Trophoblast cell (in vitro differentiated cells and primary cell): ENCODE measurements around the gene KCNMA1.

Experiments used
- DNase-seq, 2 donors: peaks; one replicate each; pipeline ENCODE4 v3.0.0-alpha.2; 2016
- H2AFZ ChIP-seq: 2 replicates; pipeline ENCODE4 v1.6.1; 2013; ENCODE audit warnings: low read length, moderate library complexity, mild to moderate bottlenecking; ENCODE audit not compliant: insufficient read depth, poor library complexity
- H2AK5ac ChIP-seq: 2 replicates; pipeline ENCODE4 v1.6.1; 2013; ENCODE audit warnings: mild to moderate bottlenecking, low read length
- H2BK120ac ChIP-seq: 2 replicates; pipeline ENCODE4 v1.6.1; 2013; ENCODE audit warnings: low read length, mild to moderate bottlenecking, moderate library complexity; ENCODE audit not compliant: insufficient read depth, poor library complexity
- H2BK12ac ChIP-seq: 2 replicates; pipeline ENCODE4 v1.6.1; 2013; ENCODE audit warnings: mild to moderate bottlenecking, low read length, moderate library complexity
- H2BK5ac ChIP-seq: 2 replicates; pipeline ENCODE4 v1.6.1; 2013; ENCODE audit warnings: low read length, low read depth, moderate library complexity, mild to moderate bottlenecking; ENCODE audit not compliant: poor library complexity
- H3K14ac ChIP-seq: 2 replicates; pipeline ENCODE4 v1.6.1; 2013; ENCODE audit warnings: mild to moderate bottlenecking, low read length
- H3K18ac ChIP-seq: 2 replicates; pipeline ENCODE4 v1.6.1; 2013; ENCODE audit warnings: mild to moderate bottlenecking, low read length
- H3K23ac ChIP-seq: 2 replicates; pipeline ENCODE4 v1.6.1; 2013; ENCODE audit warnings: low read length
- H3K27ac ChIP-seq: 2 replicates; pipeline ENCODE4 v1.5.1; 2013; ENCODE audit warnings: low read depth, mild to moderate bottlenecking, inconsistent platforms, low read length, moderate library complexity
- H3K27me3 ChIP-seq: 2 replicates; pipeline ENCODE4 v1.6.1; 2013; ENCODE audit warnings: inconsistent platforms, mild to moderate bottlenecking, low read length, moderate library complexity; ENCODE audit not compliant: insufficient read depth
- H3K36me3 ChIP-seq, 2 experiments: 1 replicate in 1 of 2; 2 replicates in 1 of 2; pipeline ENCODE4 v1.6.1; 2013; ENCODE audit warnings: low read length in 2 of 2, mild to moderate bottlenecking in 2 of 2, moderate library complexity in 1 of 2; ENCODE audit not compliant: insufficient read depth in 2 of 2, control insufficient read depth in 1 of 2
- H3K4ac ChIP-seq: 2 replicates; pipeline ENCODE4 v1.6.1; 2013; ENCODE audit warnings: low read depth, mild to moderate bottlenecking, low read length, moderate library complexity
- H3K4me1 ChIP-seq, 2 experiments: 1 replicate in 1 of 2; 2 replicates in 1 of 2; pipeline ENCODE4 v1.6.1; 2013; ENCODE audit warnings: low read length in 2 of 2, mild to moderate bottlenecking in 2 of 2, moderate library complexity in 1 of 2; ENCODE audit not compliant: insufficient read depth in 2 of 2, control insufficient read depth in 1 of 2
- H3K4me2 ChIP-seq: 2 replicates; pipeline ENCODE4 v1.6.1; 2013; ENCODE audit warnings: inconsistent platforms, mild to moderate bottlenecking, low read length, moderate library complexity
- H3K4me3 ChIP-seq: 2 replicates; pipeline ENCODE4 v1.5.1; 2013; ENCODE audit warnings: mild to moderate bottlenecking, low read depth, low read length, inconsistent platforms
- H3K79me1 ChIP-seq: one replicate; pipeline ENCODE4 v1.6.1; 2013; ENCODE audit warnings: low read length
- H3K79me2 ChIP-seq: 2 replicates; pipeline ENCODE4 v1.6.1; 2013; ENCODE audit warnings: low read length, mild to moderate bottlenecking; ENCODE audit not compliant: control insufficient read depth, insufficient read depth, poor library complexity
- H3K9ac ChIP-seq: 2 replicates; pipeline ENCODE4 v1.6.1; 2013; ENCODE audit warnings: mild to moderate bottlenecking, low read length
- H3K9me3 ChIP-seq: 2 replicates; pipeline ENCODE4 v1.6.1; 2013; ENCODE audit warnings: low read depth, mild to moderate bottlenecking, control low read depth, inconsistent platforms, low read length; ENCODE audit not compliant: insufficient read depth
- H4K12ac ChIP-seq: 2 replicates; pipeline ENCODE4 v1.6.1; 2013; ENCODE audit warnings: low read depth, mild to moderate bottlenecking, low read length, moderate library complexity
- H4K8ac ChIP-seq: 2 replicates; pipeline ENCODE4 v1.6.1; 2013; ENCODE audit warnings: low read depth, mild to moderate bottlenecking, low read length, moderate library complexity
- H4K91ac ChIP-seq: one replicate; pipeline ENCODE4 v1.6.1; 2013; ENCODE audit warnings: low read depth, mild to moderate bottlenecking, low read length, moderate library complexity
- WGBS: extraction: QIAGEN DNeasy Blood & Tissue Kit; methylation state at CpG from one replicate; pipeline ENCODE4 v1.1.7; 2013; ENCODE audit warnings: missing lambda C conversion rate; ENCODE audit not compliant: insufficient read length, insufficient coverage; ENCODE audit errors: extremely low coverage; 5-methylcytosine and 5-hydroxymethylcytosine counted together

Gene KCNMA1

DNA sequence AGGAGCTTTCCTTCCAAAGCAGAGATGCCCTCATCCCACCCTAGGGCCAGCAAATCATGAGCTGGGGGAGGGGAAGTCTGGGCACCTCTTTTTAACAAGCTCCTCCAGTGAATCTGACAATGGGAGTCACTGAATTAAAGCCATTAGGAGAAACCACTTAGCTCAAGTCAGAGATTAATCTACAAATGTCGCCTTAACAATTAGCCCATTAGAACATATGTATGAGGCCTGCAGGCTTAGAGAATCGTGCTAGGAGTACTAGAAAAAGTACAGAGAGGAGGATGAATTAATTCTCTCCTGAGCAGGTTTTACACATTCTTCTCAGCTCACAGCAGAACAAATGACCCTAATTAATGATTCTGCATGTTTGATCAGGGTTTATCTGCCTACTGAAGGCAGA is 381.3 kb downstream of the KCNMA1 start:
- Histone ChIP-seq H3K79me2 (no peaks in the 10 kb centered on the region), H3K14ac (no peak overlapping the region), H3K18ac (peak overlapping the region; percentile 29), H3K36me3 (peaks cover 0 to 1% of the 10 kb centered on the region in 2 experiments), H3K4ac (no peak overlapping the region), H4K12ac (no peak overlapping the region), H3K27me3 (no peaks in the 10 kb centered on the region), H4K91ac (peak overlapping the region; percentile 7), H3K27ac (no peak overlapping the region), H2BK5ac (no peak overlapping the region), H3K4me1 (no peaks in the 10 kb centered on the region), H4K8ac (no peak overlapping the region), H3K23ac (no peak overlapping the region), H3K4me2 (no peak overlapping the region), H2AFZ (no peak overlapping the region), H3K4me3 (no peak overlapping the region), H3K9ac (no peak overlapping the region), H2AK5ac (no peak overlapping the region), H3K79me1 (no peaks in the 10 kb centered on the region), H2BK120ac (no peak overlapping the region), H3K9me3 (no peaks in the 10 kb centered on the region), H2BK12ac (no peak overlapping the region)
- WGBS, result no CpG with 5 or more reads among the region's 2 CpGs
- DNase-seq, result no peak

DNA sequence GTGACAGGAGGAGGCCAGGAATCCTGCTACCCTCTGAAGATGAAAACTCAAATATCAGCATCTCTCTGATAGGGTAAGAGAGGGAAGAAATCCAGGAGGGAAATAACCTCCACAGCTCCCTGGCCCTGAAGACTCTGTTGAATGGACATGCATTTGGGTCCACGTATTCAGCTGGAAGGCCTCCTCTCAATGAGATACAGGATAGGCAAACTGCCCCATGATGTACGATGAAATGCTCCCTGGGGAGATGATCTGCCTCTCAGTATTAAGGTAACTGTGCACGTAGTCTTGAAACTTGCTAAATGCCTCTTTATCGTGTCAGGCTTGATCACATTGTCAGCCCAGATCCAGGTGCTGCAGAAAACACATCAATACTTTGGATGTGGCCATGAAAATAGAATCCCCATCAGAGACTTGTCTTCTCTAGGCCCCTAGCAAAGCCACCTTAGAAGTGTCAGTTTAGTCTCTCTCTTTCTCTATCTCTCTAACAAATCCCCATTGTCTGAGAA is 384.0 kb downstream of the KCNMA1 start:
- Histone ChIP-seq H3K36me3 (peaks cover 4 to 6% of the 10 kb centered on the region in 2 experiments), H3K79me1 (peaks cover 14% of the 10 kb centered on the region), H2BK120ac (no peak overlapping the region), H3K27ac (no peak overlapping the region), H2AFZ (no peak overlapping the region), H4K12ac (no peak overlapping the region), H3K18ac (peak overlapping the region; percentile 74), H2BK5ac (peak overlapping the region; percentile 13), H2BK12ac (peak overlapping the region; percentile 85), H3K27me3 (no peaks in the 10 kb centered on the region), H3K9ac (no peak overlapping the region), H3K4me2 (no peak overlapping the region), H2AK5ac (peak overlapping the region; percentile 53), H3K23ac (no peak overlapping the region), H3K4ac (no peak overlapping the region), H3K14ac (peak overlapping the region; percentile 22), H4K8ac (no peak overlapping the region), H3K4me1 (peaks cover 0 to 5% of the 10 kb centered on the region in 2 experiments), H3K79me2 (no peaks in the 10 kb centered on the region), H4K91ac (peak overlapping the region; percentile 73), H3K9me3 (no peaks in the 10 kb centered on the region), H3K4me3 (no peak overlapping the region)
- no CpG with 5 or more reads among the region's 4 CpGs for WGBS
- DNase-seq, result no peak

DNA sequence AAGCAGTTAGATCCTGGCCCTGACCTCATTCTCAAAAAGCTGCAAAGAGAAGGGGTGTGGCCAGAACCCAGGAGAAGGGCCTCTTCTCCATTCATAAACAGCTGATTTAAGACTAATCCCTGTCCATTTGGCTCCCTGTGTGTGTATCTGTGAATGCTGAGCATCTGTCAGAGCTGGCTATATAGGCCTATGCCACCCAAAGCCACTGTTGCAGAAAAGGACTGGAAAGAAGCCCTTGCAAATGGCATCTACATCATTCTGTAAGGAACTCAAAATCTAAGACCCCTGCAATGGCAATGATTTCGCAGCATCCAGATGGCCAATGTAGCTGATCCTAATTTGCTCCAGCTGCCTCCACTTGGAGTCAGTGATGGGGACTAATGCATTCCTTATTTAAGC is 384.5 kb downstream of the KCNMA1 start:
- H3K23ac ChIP-seq, result no peak overlapping the region
- no peak overlapping the region for H2AFZ ChIP-seq
- H3K4ac ChIP-seq, result peak overlapping the region; percentile 17
- H3K36me3 ChIP-seq, result peaks cover 2 to 6% of the 10 kb centered on the region in 2 experiments
- H3K79me2 ChIP-seq, result no peaks in the 10 kb centered on the region
- H3K4me2 ChIP-seq, result no peak overlapping the region
- peak overlapping the region; percentile 13 for H2BK5ac ChIP-seq
- no peak overlapping the region for H4K8ac ChIP-seq
- peaks cover 14% of the 10 kb centered on the region for H3K79me1 ChIP-seq
- H4K12ac ChIP-seq, result no peak overlapping the region
- H3K18ac ChIP-seq, result no peak overlapping the region
- H2AK5ac ChIP-seq, result peak overlapping the region; percentile 77
- no peak overlapping the region for H2BK120ac ChIP-seq
- H3K9ac ChIP-seq, result no peak overlapping the region
- H3K4me1 ChIP-seq, result peaks cover 0 to 5% of the 10 kb centered on the region in 2 experiments
- no peak for DNase-seq
- H3K27me3 ChIP-seq, result no peaks in the 10 kb centered on the region
- no peak overlapping the region for H3K4me3 ChIP-seq
- H3K9me3 ChIP-seq, result no peaks in the 10 kb centered on the region
- no peak overlapping the region for H3K14ac ChIP-seq
- peak overlapping the region; percentile 85 for H2BK12ac ChIP-seq
- H3K27ac ChIP-seq, result no peak overlapping the region
- WGBS, result no CpG with 5 or more reads among the region's 1 CpG
- no peak overlapping the region for H4K91ac ChIP-seq

DNA sequence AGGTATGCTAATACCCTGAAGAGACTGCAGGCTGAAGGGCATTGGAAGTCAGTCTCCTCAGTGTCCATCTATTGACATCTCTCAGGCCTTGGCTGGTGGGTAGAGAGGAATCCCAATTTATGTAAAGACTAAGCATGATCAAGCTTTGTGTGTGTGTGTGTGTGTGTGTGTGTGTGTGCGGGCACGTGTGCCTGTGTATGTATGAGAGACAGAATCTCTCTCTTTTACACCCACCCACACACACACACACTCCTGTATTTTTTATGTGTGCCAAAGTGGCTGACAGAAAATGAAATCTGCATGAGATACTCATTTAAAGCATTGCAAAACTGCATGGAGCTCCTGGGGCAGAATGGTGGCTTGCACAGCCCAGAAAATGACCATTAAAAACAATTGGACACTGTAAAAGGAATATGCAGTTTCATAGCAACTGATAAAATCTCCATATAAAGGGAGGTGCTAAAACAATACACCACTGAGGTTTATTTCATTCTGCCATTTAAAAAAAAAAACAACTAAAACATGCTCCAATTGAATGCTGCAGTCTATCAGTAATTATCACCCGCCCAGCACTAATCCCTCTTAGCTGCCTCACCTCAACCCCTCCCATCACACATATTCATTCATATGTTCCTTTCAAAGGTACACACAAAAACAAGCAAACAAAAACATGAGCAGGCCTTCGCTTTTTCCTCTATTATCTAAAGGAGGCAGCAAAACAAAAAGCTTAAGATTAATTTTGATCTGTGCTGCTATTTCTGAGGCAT is 385.0 kb downstream of the KCNMA1 start:
- Histone ChIP-seq H3K4me2 (no peak overlapping the region), H3K79me2 (no peaks in the 10 kb centered on the region), H4K12ac (no peak overlapping the region), H3K27ac (no peak overlapping the region), H2BK12ac (no peak overlapping the region), H2BK5ac (no peak overlapping the region), H2AFZ (no peak overlapping the region), H3K4me3 (no peak overlapping the region), H3K18ac (peak overlapping the region; percentile 5), H4K8ac (no peak overlapping the region), H3K4me1 (peaks cover under 1 to 5% of the 10 kb centered on the region in 2 experiments), H3K4ac (no peak overlapping the region), H3K9ac (no peak overlapping the region), H3K27me3 (no peaks in the 10 kb centered on the region), H4K91ac (peak overlapping the region; percentile 29), H3K79me1 (peaks cover 17% of the 10 kb centered on the region), H3K36me3 (peaks cover 2 to 6% of the 10 kb centered on the region in 2 experiments), H3K9me3 (no peaks in the 10 kb centered on the region), H3K14ac (no peak overlapping the region), H2BK120ac (no peak overlapping the region), H2AK5ac (no peak overlapping the region), H3K23ac (no peak overlapping the region)
- WGBS, result 100% methylated on average over 1 of the region's 4 CpGs
- no peak for DNase-seq
